Endothelial cell of umbilical vein (primary cell): Measurements from ENCODE around the gene USP34. TPM values are rescaled to one million over a fixed set of nuclear protein-coding genes. Genes with fewer than 3 reads are reported as not detected.

ENCODE experiments used
- BruUV-seq: library from RNA; stranded (reverse); fragments of 400-500 nt; replicated peaks from 2 replicates; lab custom pipeline; 2021; lab: Mats Ljungman, UMichigan
- CTCF ChIA-PET: fragments of 300-600, 350-600 bp; sonication (Branson Sonifier 250); formaldehyde crosslinking; loops from one replicate; lab custom pipeline; 2021; ENCODE audit warnings: antibody characterized with exemption, inconsistent platforms; lab: Charles Lee
- POLR2A ChIA-PET: fragments of 300-600, 350-600 bp; sonication (Branson Sonifier 250); formaldehyde crosslinking; loops from one replicate; lab custom pipeline; 2021; ENCODE audit warnings: antibody characterized with exemption, inconsistent platforms; lab: Charles Lee
- DNase-seq: peaks from one replicate; pipeline ENCODE4 v3.0.0-alpha.2; 2011; ENCODE audit warnings: low read depth, low spot score
- FAIRE-seq: peaks from 2 replicates; lab custom pipeline; 2011; peaks lifted over from hg19 to GRCh38; lab: Jason Lieb, UNC
- H2AFZ ChIP-seq: 2 replicates; pipeline ENCODE4 v1.6.0; 2012; ENCODE audit warnings: low read depth, low read length, control low read depth, inconsistent platforms
- H3K27ac ChIP-seq: 2 replicates; pipeline ENCODE4 v1.5.1; 2011; ENCODE audit warnings: low read depth, mild to moderate bottlenecking, control low read depth, low read length, moderate library complexity; ENCODE audit not compliant: insufficient read depth
- H3K27me3 ChIP-seq, 2 experiments: 2 replicates each; pipeline versions ENCODE4 v1.6.0 to v1.6.1; 2011; ENCODE audit warnings: low read length in 2 of 2, mixed read lengths in 1 of 2; ENCODE audit not compliant: control insufficient read depth in 2 of 2, insufficient read depth in 2 of 2
- H3K36me3 ChIP-seq, 2 experiments: 2 replicates in 1 of 2; 3 replicates in 1 of 2; pipeline ENCODE4 v1.5.1; 2011; ENCODE audit warnings: low read length in 2 of 2, mild to moderate bottlenecking in 1 of 2, moderate library complexity in 1 of 2; ENCODE audit not compliant: control insufficient read depth in 2 of 2, insufficient read depth in 2 of 2; ENCODE audit errors: extremely low read depth in 1 of 2
- H3K4me1 ChIP-seq: 3 replicates; pipeline ENCODE4 v1.5.1; 2011; ENCODE audit warnings: mild to moderate bottlenecking, low read length; ENCODE audit not compliant: control insufficient read depth, insufficient read depth; ENCODE audit errors: extremely low read depth
- H3K4me2 ChIP-seq: 2 replicates; pipeline ENCODE4 v1.6.1; 2011; ENCODE audit warnings: low read length, control low read depth, mixed read lengths; ENCODE audit not compliant: insufficient read depth
- H3K4me3 ChIP-seq, 3 experiments: fragments of 200-600 bp in 1 of 3; sonication (generic), shearing (Covaris generic) in 1 of 3; replicated peaks in 1 of 3; 2 replicates each; pipeline ENCODE4 v1.5.1; 2011 to 2016; ENCODE audit warnings: control low read depth in 3 of 3, low read length in 3 of 3, mild to moderate bottlenecking in 2 of 3, inconsistent platforms in 1 of 3, low read depth in 1 of 3, moderate library complexity in 1 of 3; ENCODE audit not compliant: insufficient read depth in 1 of 3
- H3K79me2 ChIP-seq: 2 replicates; pipeline ENCODE4 v1.6.0; 2012; ENCODE audit warnings: low read length, inconsistent platforms; ENCODE audit not compliant: control insufficient read depth, insufficient read depth
- H3K9ac ChIP-seq: replicated peaks from 2 replicates; pipeline ENCODE3; 2011; ENCODE audit warnings: low read length, control low read depth; ENCODE audit not compliant: insufficient read depth; ENCODE audit errors: extremely low read depth
- H3K9me1 ChIP-seq: replicated peaks from 3 replicates; pipeline ENCODE4 v1.6.0; 2011; ENCODE audit warnings: mild to moderate bottlenecking, low read length; ENCODE audit not compliant: control insufficient read depth, insufficient read depth; ENCODE audit errors: extremely low read depth
- H3K9me3 ChIP-seq: replicated peaks from 2 replicates; pipeline ENCODE4 v1.5.1; 2012; ENCODE audit warnings: low read length, inconsistent platforms; ENCODE audit not compliant: control insufficient read depth, insufficient read depth
- H4K20me1 ChIP-seq: replicated peaks from 2 replicates; pipeline ENCODE3; 2011; ENCODE audit warnings: mild to moderate bottlenecking, low read length; ENCODE audit not compliant: control insufficient read depth, insufficient read depth; ENCODE audit errors: extremely low read depth
- EZH2 ChIP-seq: IDR thresholded peaks from 2 replicates; pipeline ENCODE4 v1.6.1; 2012; ENCODE audit warnings: borderline replicate concordance, low read depth, mild to moderate bottlenecking, moderate library complexity, low read length, inconsistent platforms; ENCODE audit not compliant: severe bottlenecking
- FOS ChIP-seq: IDR thresholded peaks from 2 replicates; pipeline ENCODE4 v1.6.1; 2011; ENCODE audit warnings: mild to moderate bottlenecking, low read length, moderate library complexity, borderline replicate concordance; ENCODE audit not compliant: insufficient read depth
- GATA2 ChIP-seq: IDR thresholded peaks from 2 replicates; pipeline ENCODE4 v1.7.0; 2011; ENCODE audit warnings: low read depth, mild to moderate bottlenecking, moderate library complexity, mixed read lengths, low read length; ENCODE audit not compliant: insufficient read length, insufficient read depth
- JUN ChIP-seq: IDR thresholded peaks from 2 replicates; pipeline ENCODE4 v1.6.1; 2011; ENCODE audit warnings: borderline replicate concordance, low read depth; ENCODE audit not compliant: insufficient read length, insufficient read depth
- MAX ChIP-seq: IDR thresholded peaks from 2 replicates; pipeline ENCODE4 v1.6.1; 2011; ENCODE audit not compliant: insufficient read depth, insufficient read length
- MYC ChIP-seq: IDR thresholded peaks from one replicate; pipeline ENCODE4 v1.6.1; 2011; ENCODE audit warnings: mild to moderate bottlenecking, low read depth, low read length
- POLR2A ChIP-seq: IDR thresholded peaks from 2 replicates; pipeline ENCODE4 v1.6.1; 2012; ENCODE audit warnings: low read depth, mild to moderate bottlenecking, control low read depth, low read length
- POLR2AphosphoS5 ChIP-seq: IDR thresholded peaks from 2 replicates; pipeline ENCODE4 v1.6.1; 2012; ENCODE audit warnings: low read depth, mild to moderate bottlenecking, control low read depth, low read length, moderate library complexity; ENCODE audit not compliant: insufficient read depth
- dilution Hi-C: fragments of 300-500 bp; cut with MboI; formaldehyde crosslinking; loops from one replicate; pipeline ENCODE4 v1.15.0; 2019; ENCODE audit warnings: low sequenced_read_pairs; ENCODE audit not compliant: extremely low pct_ligation_motif_present
- intact Hi-C: fragments of 100-400 bp; cut with micrococcal nuclease; formaldehyde crosslinking; loops from one replicate; pipeline ENCODE4 v1.10.0; 2022
- polyA plus RNA-seq, 4 experiments: library from polyadenylated mRNA; depleted of rRNA in 3 of 4; stranded (reverse) in 3 of 4; unstranded in 1 of 4; fragments of >200 nt; gene quantifications; 2 replicates each; pipeline versions ENCODE4 v1.2.1 to v1.2.3, GENCODE V29; 2011 to 2012; ENCODE audit warnings: missing spikeins in 1 of 4
- total RNA-seq: library from RNA; stranded (reverse); gene quantifications from 2 replicates; pipeline ENCODE4 v1.2.3, GENCODE V29; 2021
- TF ChIP-seq, protein P1 (sequence below), 2 donors: IDR thresholded peaks; 1 replicate in 1 of 2; 2 replicates in 1 of 2; pipeline ENCODE4 v1.5.1; 2011; ENCODE audit warnings: low read length in 2 of 2, mild to moderate bottlenecking in 2 of 2, moderate library complexity in 2 of 2, control low read depth in 1 of 2, inconsistent platforms in 1 of 2, low read depth in 1 of 2; ENCODE audit not compliant: insufficient read depth in 1 of 2; ENCODE audit errors: extremely low read depth in 1 of 2

The USP34 gene
- total and polyA plus RNA-seq, 2 donors (not counting 3 experiments of a cell fraction or from before 2014, with no cell fraction given) = 46.3 to 96.9 TPM

DNA sequence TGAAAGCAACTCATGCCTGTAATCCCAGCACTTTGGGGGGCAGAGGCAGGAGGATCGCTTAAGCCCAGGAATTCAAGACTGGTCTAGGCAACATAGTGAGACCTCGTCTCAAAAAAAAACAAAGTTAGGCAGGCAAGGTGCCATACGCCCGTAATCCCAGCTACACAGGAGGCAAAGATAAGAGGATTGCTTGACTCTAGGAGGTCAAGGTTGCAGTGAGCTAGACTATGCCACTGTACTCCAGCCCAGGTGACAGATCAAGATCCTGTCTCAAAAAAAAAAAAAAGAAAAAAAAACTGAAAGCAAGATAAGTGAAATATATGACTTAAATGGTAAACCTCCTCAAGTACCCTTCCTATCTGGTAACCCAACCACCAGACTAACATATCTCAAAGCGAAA lies 59.8 kb downstream of the USP34 start:
- no peaks in the 10 kb centered on the region for H3K27me3 ChIP-seq
- POLR2A ChIA-PET = interaction anchor here (0.6 kb wide), 1 partner anchor 61 kb away, joined by 4 read pairs; no protein-coding TSS in a partner anchor
- dilution Hi-C loops = no loop called here
- CTCF ChIA-PET = no interaction called here
- TF ChIP-seq FOS (no peak), POLR2A (no peak)
- TF ChIP-seq, protein P1, sequence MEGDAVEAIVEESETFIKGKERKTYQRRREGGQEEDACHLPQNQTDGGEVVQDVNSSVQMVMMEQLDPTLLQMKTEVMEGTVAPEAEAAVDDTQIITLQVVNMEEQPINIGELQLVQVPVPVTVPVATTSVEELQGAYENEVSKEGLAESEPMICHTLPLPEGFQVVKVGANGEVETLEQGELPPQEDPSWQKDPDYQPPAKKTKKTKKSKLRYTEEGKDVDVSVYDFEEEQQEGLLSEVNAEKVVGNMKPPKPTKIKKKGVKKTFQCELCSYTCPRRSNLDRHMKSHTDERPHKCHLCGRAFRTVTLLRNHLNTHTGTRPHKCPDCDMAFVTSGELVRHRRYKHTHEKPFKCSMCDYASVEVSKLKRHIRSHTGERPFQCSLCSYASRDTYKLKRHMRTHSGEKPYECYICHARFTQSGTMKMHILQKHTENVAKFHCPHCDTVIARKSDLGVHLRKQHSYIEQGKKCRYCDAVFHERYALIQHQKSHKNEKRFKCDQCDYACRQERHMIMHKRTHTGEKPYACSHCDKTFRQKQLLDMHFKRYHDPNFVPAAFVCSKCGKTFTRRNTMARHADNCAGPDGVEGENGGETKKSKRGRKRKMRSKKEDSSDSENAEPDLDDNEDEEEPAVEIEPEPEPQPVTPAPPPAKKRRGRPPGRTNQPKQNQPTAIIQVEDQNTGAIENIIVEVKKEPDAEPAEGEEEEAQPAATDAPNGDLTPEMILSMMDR (IDR thresholded peaks at IDR 0.05; ENCODE audit: extremely low read depth in 1 of 2, insufficient read depth in 1 of 2, low read depth in 1 of 2, low read length in 2 of 2) = no peak
- intact Hi-C loops = no loop called here
- FAIRE-seq = no peak
- no peak for DNase-seq
- no peak overlapping the region for H2AFZ ChIP-seq
- no peak overlapping the region for H3K4me3 ChIP-seq
- no TSS peak for BruUV-seq
- no peak overlapping the region for H3K4me2 ChIP-seq
- no peaks in the 10 kb centered on the region for H4K20me1 ChIP-seq
- H3K9ac ChIP-seq = no peak overlapping the region
- H3K9me1 ChIP-seq = no peaks in the 10 kb centered on the region
- H3K4me1 ChIP-seq = no peaks in the 10 kb centered on the region
- peaks cover 0 to 3% of the 10 kb centered on the region in 2 experiments for H3K36me3 ChIP-seq
- H3K9me3 ChIP-seq = no peaks in the 10 kb centered on the region
- H3K27ac ChIP-seq = no peak overlapping the region
- peaks cover 64% of the 10 kb centered on the region for H3K79me2 ChIP-seq

GRCh38 chr2:61410185-61410584 lies 60.7 kb downstream of the USP34 start:
- no peak overlapping the region for H3K4me3 ChIP-seq
- no TSS peak for BruUV-seq
- intact Hi-C loops = no loop called here

More at GRCh38 chr2:61410185-61410584, 60.7 kb downstream of the USP34 start:
- Histone ChIP-seq H3K4me1 (no peaks in the 10 kb centered on the region), H3K27me3 (no peaks in the 10 kb centered on the region), H3K9ac (no peak overlapping the region), H3K79me2 (peaks cover 56% of the 10 kb centered on the region), H3K27ac (no peak overlapping the region), H4K20me1 (no peaks in the 10 kb centered on the region), H3K4me2 (no peak overlapping the region), H2AFZ (no peak overlapping the region), H3K9me3 (no peaks in the 10 kb centered on the region), H3K36me3 (peaks cover 0 to 4% of the 10 kb centered on the region in 2 experiments), H3K9me1 (no peaks in the 10 kb centered on the region)
- dilution Hi-C loops = no loop called here
- no peak for TF ChIP-seq MYC
- TF ChIP-seq JUN = no peak
- no peak for TF ChIP-seq GATA2
- no peak for TF ChIP-seq FOS
- no peak for TF ChIP-seq POLR2A
- TF ChIP-seq POLR2AphosphoS5 = no peak
- no peak for TF ChIP-seq EZH2
- TF ChIP-seq MAX = no peak
- TF ChIP-seq, protein P1 (IDR thresholded peaks at IDR 0.05; ENCODE audit: extremely low read depth in 1 of 2, insufficient read depth in 1 of 2, low read depth in 1 of 2, low read length in 2 of 2) = no peak
- FAIRE-seq (no peak), DNase-seq (no peak)
- POLR2A ChIA-PET = no interaction called here
- CTCF ChIA-PET = interaction anchor here (1.1 to 1.4 kb wide), 2 partner anchors 9 to 21 kb away, joined by 3 to 4 read pairs; no protein-coding TSS in a partner anchor
